ENCODE results near the gene TXK. TPM values are rescaled to one million over a fixed set of nuclear protein-coding genes. Genes with fewer than 3 reads are reported as not detected.

Gene TXK
- total and polyA plus RNA-seq, 2 experiments from 2014 or later, result 0.76 to 1.5 TPM

GRCh38 chr4:48041535-48042137 is 92.4 kb downstream of the TXK start:
- no peak for DNase-seq (ENCODE audit: low spot score)
- Histone ChIP-seq H3K4me1 (ENCODE audit: insufficient read depth) (peaks cover 13% of the 10 kb centered on the region), H3K9me3 (ENCODE audit: low read depth) (no peaks in the 10 kb centered on the region), H3K79me2 (no peaks in the 10 kb centered on the region), H3K9me2 (replicated peaks; ENCODE audit: insufficient read depth) (no peaks in the 10 kb centered on the region), H3K27ac (peak overlapping the region; percentile 46), H4K20me1 (ENCODE audit: insufficient read depth, poor library complexity, severe bottlenecking) (no peaks in the 10 kb centered on the region), H3K4me3 (no peak overlapping the region), H3K36me3 (replicated peaks; ENCODE audit: insufficient read depth, low read depth) (no peaks in the 10 kb centered on the region), H2AFZ (no peak overlapping the region), H3K27me3 (no peaks in the 10 kb centered on the region), H3K4me2 (no peak overlapping the region)
- no peak for TF ChIP-seq EZH2phosphoT487 (IDR thresholded peaks at IDR 0.05; ENCODE audit: low read depth, severe bottlenecking, unreplicated experiment)
- WGBS (ENCODE audit: low lambda C conversion rate, missing lambda C conversion rate), result 86% methylated on average over 4 of the region's 4 CpGs

- Histone ChIP-seq H3K4me1 (ENCODE audit: insufficient read depth) (peaks cover 13% of the 10 kb centered on the region), H3K9me2 (replicated peaks; ENCODE audit: insufficient read depth) (no peaks in the 10 kb centered on the region), H2AFZ (no peak overlapping the region), H3K79me2 (no peaks in the 10 kb centered on the region), H3K27me3 (no peaks in the 10 kb centered on the region), H3K4me2 (no peak overlapping the region), H4K20me1 (ENCODE audit: insufficient read depth, poor library complexity, severe bottlenecking) (no peaks in the 10 kb centered on the region), H3K9me3 (ENCODE audit: low read depth) (no peaks in the 10 kb centered on the region), H3K36me3 (replicated peaks; ENCODE audit: insufficient read depth, low read depth) (no peaks in the 10 kb centered on the region), H3K4me3 (no peak overlapping the region), H3K27ac (no peak overlapping the region)
- TF ChIP-seq EZH2phosphoT487 (IDR thresholded peaks at IDR 0.05; ENCODE audit: low read depth, severe bottlenecking, unreplicated experiment) (no peak), EZH2 (IDR thresholded peaks at IDR 0.05; ENCODE audit: borderline replicate concordance) (no peak), CTCF (IDR thresholded peaks at IDR 0.05; ENCODE audit: poor library complexity) (no peak)
- DNase-seq (ENCODE audit: low spot score), result no peak
Observed at GRCh38 chr4:48039561-48039960, 94.5 kb downstream of the TXK start.

DNA sequence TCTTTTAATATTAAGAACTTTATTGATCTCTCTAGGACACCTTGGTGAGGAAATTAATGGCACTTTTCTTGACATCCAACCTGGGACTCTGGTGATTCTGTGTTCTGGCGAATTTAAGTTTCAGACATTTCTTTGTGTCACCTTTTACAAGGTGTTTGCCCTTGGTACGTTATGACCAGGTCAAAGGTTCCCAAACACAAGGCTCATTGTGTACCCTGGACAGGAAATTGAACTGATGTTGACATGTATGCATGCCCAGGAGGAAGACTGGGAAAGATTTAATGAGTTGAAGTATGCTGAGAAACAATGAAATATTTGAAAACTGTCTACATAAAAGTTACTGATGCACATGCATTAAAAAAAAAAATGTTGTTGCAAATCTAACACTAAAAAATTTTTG is 95.4 kb downstream of the TXK start:
- 13% methylated on average over 2 of the region's 2 CpGs for WGBS (ENCODE audit: low lambda C conversion rate, missing lambda C conversion rate)
- DNase-seq (ENCODE audit: low spot score), result no peak
- no peak overlapping the region for H3K4me2 ChIP-seq
- no peak for TF ChIP-seq EZH2 (IDR thresholded peaks at IDR 0.05; ENCODE audit: borderline replicate concordance)
- no peak for TF ChIP-seq EZH2phosphoT487 (IDR thresholded peaks at IDR 0.05; ENCODE audit: low read depth, severe bottlenecking, unreplicated experiment)
- no peak for TF ChIP-seq CTCF (IDR thresholded peaks at IDR 0.05; ENCODE audit: poor library complexity)
- no peaks in the 10 kb centered on the region for H3K36me3 ChIP-seq (replicated peaks; ENCODE audit: insufficient read depth, low read depth)
- H3K79me2 ChIP-seq, result no peaks in the 10 kb centered on the region
- H3K27ac ChIP-seq, result no peak overlapping the region
- H4K20me1 ChIP-seq (ENCODE audit: insufficient read depth, poor library complexity, severe bottlenecking), result no peaks in the 10 kb centered on the region
- H3K9me2 ChIP-seq (replicated peaks; ENCODE audit: insufficient read depth), result no peaks in the 10 kb centered on the region
- H3K27me3 ChIP-seq, result no peaks in the 10 kb centered on the region
- no peaks in the 10 kb centered on the region for H3K9me3 ChIP-seq (ENCODE audit: low read depth)
- no peak overlapping the region for H3K4me3 ChIP-seq
- no peak overlapping the region for H2AFZ ChIP-seq
- peaks cover 13% of the 10 kb centered on the region for H3K4me1 ChIP-seq (ENCODE audit: insufficient read depth)

- DNase-seq (ENCODE audit: low spot score), result no peak
- H3K27ac ChIP-seq, result no peak overlapping the region
Observed at GRCh38 chr4:48037117-48037462, 97.0 kb downstream of the TXK start.

More at GRCh38 chr4:48037117-48037462, 97.0 kb downstream of the TXK start:
- WGBS (ENCODE audit: low lambda C conversion rate, missing lambda C conversion rate), result 86% methylated on average over 2 of the region's 2 CpGs
- Histone ChIP-seq H3K4me2 (no peak overlapping the region), H3K79me2 (no peaks in the 10 kb centered on the region), H2AFZ (no peak overlapping the region), H3K9me2 (replicated peaks; ENCODE audit: insufficient read depth) (no peaks in the 10 kb centered on the region), H3K9me3 (ENCODE audit: low read depth) (no peaks in the 10 kb centered on the region), H3K4me3 (no peak overlapping the region), H4K20me1 (ENCODE audit: insufficient read depth, poor library complexity, severe bottlenecking) (no peaks in the 10 kb centered on the region), H3K27me3 (no peaks in the 10 kb centered on the region), H3K4me1 (ENCODE audit: insufficient read depth) (peaks cover 14% of the 10 kb centered on the region), H3K36me3 (replicated peaks; ENCODE audit: insufficient read depth, low read depth) (no peaks in the 10 kb centered on the region)
- TF ChIP-seq EZH2phosphoT487 (IDR thresholded peaks at IDR 0.05; ENCODE audit: low read depth, severe bottlenecking, unreplicated experiment) (no peak), CTCF (IDR thresholded peaks at IDR 0.05; ENCODE audit: poor library complexity) (no peak), EZH2 (IDR thresholded peaks at IDR 0.05; ENCODE audit: borderline replicate concordance) (no peak)

Data from hepatocyte (in vitro differentiated cells).